ENCODE results near the gene MRTFA. TPM values are rescaled to one million over a fixed set of nuclear protein-coding genes. Genes with fewer than 3 reads are reported as not detected.

The MRTFA gene
- total RNA-seq, 1 experiment from 2014 or later: 44.7 TPM

DNA sequence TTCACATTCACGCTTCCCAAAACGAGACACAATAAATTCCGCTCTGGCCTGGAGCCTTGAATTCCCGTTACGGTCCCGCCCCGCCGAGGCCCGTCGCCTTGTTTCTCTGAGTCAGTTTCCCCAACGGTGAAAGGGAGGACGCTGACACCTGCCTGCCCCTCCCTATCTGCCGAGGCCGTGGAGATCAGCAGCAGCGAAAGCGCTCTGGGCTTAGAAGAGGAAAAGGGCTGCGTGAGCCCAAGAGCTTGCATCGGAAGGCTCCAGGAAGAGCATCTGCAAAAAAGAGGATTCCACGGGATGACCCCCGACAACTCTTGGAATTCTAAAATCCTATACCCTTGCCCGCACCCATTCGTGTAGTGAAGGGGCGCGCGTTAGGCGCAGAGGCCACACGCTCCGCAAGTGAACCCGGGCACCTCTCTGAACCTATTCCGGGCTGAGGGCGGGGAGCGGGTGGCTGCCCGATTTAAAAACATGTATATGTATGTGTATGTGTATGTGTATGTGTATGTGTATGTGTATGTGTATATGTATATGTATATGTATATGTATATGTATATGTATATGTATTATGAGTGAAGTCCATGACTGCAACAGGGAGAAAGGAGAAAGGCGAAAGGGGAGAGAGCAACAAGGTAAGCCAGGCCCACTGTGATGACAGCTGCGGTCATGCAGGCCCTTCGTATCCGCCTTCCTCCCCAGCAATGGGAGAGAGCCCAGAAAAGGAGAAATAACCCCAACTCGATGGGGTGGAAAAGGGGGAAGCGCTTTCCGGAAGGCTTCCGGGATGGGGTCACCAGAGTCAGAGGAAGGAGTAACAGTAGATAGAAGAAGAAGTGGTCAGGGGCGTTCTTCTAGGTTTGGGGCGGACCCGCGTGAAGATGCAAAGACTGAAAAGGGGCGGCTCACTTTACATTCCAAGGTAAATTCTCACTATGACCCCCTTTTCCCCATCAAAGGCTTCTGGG lies 948 bp upstream of the MRTFA start:
- Histone ChIP-seq H3K79me2 (ENCODE audit: low read depth) (peaks cover 39% of the 10 kb centered on the region), H2AFZ (peak overlapping the region; percentile 95), H3K4me1 (replicated peaks; ENCODE audit: insufficient read depth) (peaks cover 30% of the 10 kb centered on the region), H3K4me3 (peak overlapping the region; percentile 85), H3K4me2 (peak overlapping the region; percentile 93), H3F3A (ENCODE audit: insufficient read depth, low read depth) (no peaks in the 10 kb centered on the region), H3K9me2 (ENCODE audit: insufficient read depth) (no peaks in the 10 kb centered on the region), H3K27ac (no peak overlapping the region), H3K36me3 (ENCODE audit: low read depth) (no peaks in the 10 kb centered on the region), H3K9me3 (ENCODE audit: insufficient read depth, low read depth) (no peaks in the 10 kb centered on the region), H4K20me1 (ENCODE audit: insufficient read depth) (peaks cover 21% of the 10 kb centered on the region), H3K27me3 (ENCODE audit: insufficient read depth, low read depth) (no peaks in the 10 kb centered on the region)
- TF ChIP-seq, protein P1, sequence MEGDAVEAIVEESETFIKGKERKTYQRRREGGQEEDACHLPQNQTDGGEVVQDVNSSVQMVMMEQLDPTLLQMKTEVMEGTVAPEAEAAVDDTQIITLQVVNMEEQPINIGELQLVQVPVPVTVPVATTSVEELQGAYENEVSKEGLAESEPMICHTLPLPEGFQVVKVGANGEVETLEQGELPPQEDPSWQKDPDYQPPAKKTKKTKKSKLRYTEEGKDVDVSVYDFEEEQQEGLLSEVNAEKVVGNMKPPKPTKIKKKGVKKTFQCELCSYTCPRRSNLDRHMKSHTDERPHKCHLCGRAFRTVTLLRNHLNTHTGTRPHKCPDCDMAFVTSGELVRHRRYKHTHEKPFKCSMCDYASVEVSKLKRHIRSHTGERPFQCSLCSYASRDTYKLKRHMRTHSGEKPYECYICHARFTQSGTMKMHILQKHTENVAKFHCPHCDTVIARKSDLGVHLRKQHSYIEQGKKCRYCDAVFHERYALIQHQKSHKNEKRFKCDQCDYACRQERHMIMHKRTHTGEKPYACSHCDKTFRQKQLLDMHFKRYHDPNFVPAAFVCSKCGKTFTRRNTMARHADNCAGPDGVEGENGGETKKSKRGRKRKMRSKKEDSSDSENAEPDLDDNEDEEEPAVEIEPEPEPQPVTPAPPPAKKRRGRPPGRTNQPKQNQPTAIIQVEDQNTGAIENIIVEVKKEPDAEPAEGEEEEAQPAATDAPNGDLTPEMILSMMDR (conservative IDR thresholded peaks at IDR 0.05): no peak
- TSS peak; percentile 98 for BruUV-seq (replicated peaks)
- DNase-seq: no peak
- intact Hi-C loops (cut with micrococcal nuclease; ENCODE audit: unreplicated experiment): loop anchor here (2.0 kb wide), 2 partner anchors 139 to 151 kb away; no protein-coding TSS in a partner anchor
- POLR2A ChIA-PET (ENCODE audit: unreplicated experiment): interaction anchor here (0.5 to 1.0 kb wide), 6 partner anchors 14 to 714 kb away, joined by 3 to 9 read pairs (median 4); partner anchors contain the start of genes ST13 and XPNPEP3
- CTCF ChIA-PET: interaction anchor here (0.6 kb wide), 1 partner anchor 36 kb away, joined by 4 read pairs; no protein-coding TSS in a partner anchor

DNA sequence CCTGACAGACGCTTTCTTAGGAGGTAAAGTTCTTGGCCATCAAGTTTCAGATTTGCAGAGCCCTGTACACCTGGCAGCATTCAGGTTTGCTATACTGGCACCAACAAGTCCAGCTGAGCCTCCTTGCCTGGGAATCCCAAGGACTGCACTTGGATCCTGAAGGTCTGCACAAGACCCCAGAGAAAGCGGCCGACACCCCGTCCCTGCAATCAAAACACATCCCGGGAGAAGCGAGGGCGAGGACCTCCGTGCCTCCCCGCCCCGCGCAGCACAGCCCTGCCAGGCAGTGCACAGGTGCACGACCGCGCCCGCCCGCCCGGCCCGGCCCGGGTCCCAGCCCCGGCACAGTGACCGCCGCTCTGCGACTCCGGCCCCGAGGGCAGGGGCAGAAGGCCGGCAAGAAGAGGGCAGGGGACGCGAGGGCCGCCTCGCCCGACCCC lies 559 bp downstream of the MRTFA start:
- no peak for TF ChIP-seq EZH2 (IDR thresholded peaks at IDR 0.05; ENCODE audit: low read depth)
- TF ChIP-seq, protein P1 (conservative IDR thresholded peaks at IDR 0.05): no peak
- Histone ChIP-seq H3K79me2 (ENCODE audit: low read depth) (peaks cover 54% of the 10 kb centered on the region), H3K27ac (no peak overlapping the region), H3K9me3 (ENCODE audit: insufficient read depth, low read depth) (no peaks in the 10 kb centered on the region), H3K36me3 (ENCODE audit: low read depth) (no peaks in the 10 kb centered on the region), H3F3A (ENCODE audit: insufficient read depth, low read depth) (no peaks in the 10 kb centered on the region), H3K4me3 (peak overlapping the region; percentile 85), H3K9me2 (ENCODE audit: insufficient read depth) (no peaks in the 10 kb centered on the region), H2AFZ (peak overlapping the region; percentile 79), H3K27me3 (ENCODE audit: insufficient read depth, low read depth) (no peaks in the 10 kb centered on the region), H3K4me1 (replicated peaks; ENCODE audit: insufficient read depth) (peaks cover 30% of the 10 kb centered on the region), H4K20me1 (ENCODE audit: insufficient read depth) (peaks cover 31% of the 10 kb centered on the region), H3K4me2 (peak overlapping the region; percentile 99)
- no TSS peak for BruUV-seq (replicated peaks)
- ChIA-PET CTCF (no interaction called here), POLR2A (ENCODE audit: unreplicated experiment) (no interaction called here)
- intact Hi-C loops (cut with micrococcal nuclease; ENCODE audit: unreplicated experiment): loop anchor here (1.0 to 2.0 kb wide), 3 partner anchors 69 to 149 kb away; no protein-coding TSS in a partner anchor
- no peak for DNase-seq

DNA sequence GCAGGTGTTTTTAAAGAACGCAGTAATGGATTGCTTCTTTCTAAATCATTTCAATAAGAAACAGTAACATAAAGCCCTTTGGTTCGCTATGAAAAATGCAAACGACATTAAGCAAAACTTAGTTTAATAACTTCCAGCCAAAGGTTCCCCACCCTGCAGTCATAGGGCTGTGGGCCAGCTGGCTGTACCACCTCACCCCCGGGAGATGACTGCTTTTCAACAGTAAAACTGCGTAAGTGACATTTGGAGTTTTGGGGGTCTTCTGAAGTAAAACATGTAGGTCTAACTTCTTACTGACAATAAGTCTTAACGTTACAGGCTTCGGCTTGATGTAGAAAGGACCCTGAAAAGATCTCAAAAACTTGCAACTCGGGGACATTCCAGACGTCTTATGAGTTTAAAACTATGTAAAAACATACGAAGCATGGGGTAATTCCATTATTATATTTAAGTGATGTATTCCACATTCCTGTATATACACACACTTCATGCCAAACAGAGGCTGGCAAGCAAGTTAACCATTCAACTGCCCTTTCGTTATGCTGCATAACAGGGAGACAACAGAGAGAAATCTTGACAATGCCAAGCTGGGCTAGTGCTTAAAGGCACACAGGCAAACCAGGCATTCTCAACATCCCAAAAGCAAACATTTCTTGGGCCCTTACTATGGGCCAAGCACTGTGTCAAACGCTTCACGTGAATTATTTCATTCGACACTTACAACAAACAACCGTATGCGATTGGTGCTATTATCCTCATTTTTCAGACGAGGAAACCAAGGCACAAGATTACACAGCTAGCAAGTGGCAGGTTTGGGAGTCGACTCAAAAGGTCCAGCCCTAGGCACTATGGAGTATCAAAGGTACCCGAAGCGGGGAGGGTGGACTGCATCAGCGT lies 1.2 kb downstream of the MRTFA start:
- Histone ChIP-seq H3F3A (ENCODE audit: insufficient read depth, low read depth) (no peaks in the 10 kb centered on the region), H3K79me2 (ENCODE audit: low read depth) (peaks cover 61% of the 10 kb centered on the region), H3K9me2 (ENCODE audit: insufficient read depth) (no peaks in the 10 kb centered on the region), H3K4me2 (peak overlapping the region; percentile 99), H3K4me3 (peak overlapping the region; percentile 85), H3K36me3 (ENCODE audit: low read depth) (no peaks in the 10 kb centered on the region), H3K9me3 (ENCODE audit: insufficient read depth, low read depth) (no peaks in the 10 kb centered on the region), H4K20me1 (ENCODE audit: insufficient read depth) (peaks cover 37% of the 10 kb centered on the region), H2AFZ (peak overlapping the region; percentile 79), H3K27me3 (ENCODE audit: insufficient read depth, low read depth) (no peaks in the 10 kb centered on the region), H3K4me1 (replicated peaks; ENCODE audit: insufficient read depth) (peaks cover 30% of the 10 kb centered on the region), H3K27ac (no peak overlapping the region)
- no peak for DNase-seq
- ChIA-PET POLR2A (ENCODE audit: unreplicated experiment) (interaction anchor here (0.6 kb wide), 1 partner anchor 110 kb away, joined by 3 read pairs; no protein-coding TSS in a partner anchor), CTCF (interaction anchor here (0.7 kb wide), 2 partner anchors 102 to 109 kb away, joined by 3 read pairs; no protein-coding TSS in a partner anchor)
- TSS peak; percentile 46 for BruUV-seq (replicated peaks)
- TF ChIP-seq, protein P1 (conservative IDR thresholded peaks at IDR 0.05): no peak
- no peak for TF ChIP-seq EZH2 (IDR thresholded peaks at IDR 0.05; ENCODE audit: low read depth)
- intact Hi-C loops (cut with micrococcal nuclease; ENCODE audit: unreplicated experiment): no loop called here

All from PC-9 (cell line).